IMR-90 (cell line): Measurements from ENCODE around the gene FLCN. TPM values are rescaled to one million over a fixed set of nuclear protein-coding genes. Genes with fewer than 3 reads are reported as not detected.

ENCODE experiments used
- ATAC-seq: fragments of 200-7000 bp; cut with Tn5 transposase; 2 replicates; pipeline ENCODE4 v1.9.1; 2020; ENCODE audit warnings: low read depth, mild to moderate bottlenecking, moderate library complexity
- BruUV-seq: library from RNA; stranded (reverse); fragments of 400-500 nt; replicated peaks from 2 replicates; lab custom pipeline; 2021; lab: Mats Ljungman, UMichigan
- CTCF ChIA-PET: fragments of 300-600 bp; formaldehyde crosslinking; extraction: SDS; loops from one replicate; lab custom pipeline; 2021; ENCODE audit warnings: antibody characterized with exemption; lab: Yijun Ruan, JAX
- POLR2A ChIA-PET: fragments of 300-600 bp; sonication (Branson Sonifier 250); formaldehyde crosslinking; loops from one replicate; lab custom pipeline; 2022; ENCODE audit warnings: antibody characterized with exemption; ENCODE audit not compliant: unreplicated experiment; lab: Charles Lee
- DNase-seq: peaks from one replicate; pipeline ENCODE4 v3.0.0; 2013
- H2AFZ ChIP-seq: replicated peaks from 2 replicates; pipeline ENCODE3; 2013; ENCODE audit warnings: low read length, mild to moderate bottlenecking; ENCODE audit not compliant: poor library complexity
- H2AK5ac ChIP-seq: 2 replicates; pipeline ENCODE4 v1.6.1; 2013; ENCODE audit warnings: low read depth, low read length, inconsistent platforms
- H2AK9ac ChIP-seq: replicated peaks from 2 replicates; pipeline ENCODE3; 2013; ENCODE audit warnings: mild to moderate bottlenecking, low read depth, low read length, moderate library complexity; ENCODE audit not compliant: poor library complexity
- H2BK120ac ChIP-seq: 2 replicates; pipeline ENCODE4 v1.6.1; 2013; ENCODE audit warnings: low read depth, low read length, inconsistent platforms
- H2BK15ac ChIP-seq: 3 replicates; pipeline ENCODE4 v1.6.1; 2013; ENCODE audit warnings: low read depth, low read length, inconsistent platforms
- H2BK20ac ChIP-seq: 2 replicates; pipeline ENCODE4 v1.6.1; 2013; ENCODE audit warnings: low read depth, mild to moderate bottlenecking, inconsistent platforms, low read length, moderate library complexity
- H2BK5ac ChIP-seq: 2 replicates; pipeline ENCODE4 v1.6.1; 2013; ENCODE audit warnings: mild to moderate bottlenecking, low read depth, low read length, inconsistent platforms; ENCODE audit not compliant: poor library complexity, severe bottlenecking
- H3K14ac ChIP-seq: replicated peaks from 2 replicates; pipeline ENCODE4 v1.6.1; 2013; ENCODE audit warnings: low read depth, low read length, inconsistent platforms
- H3K18ac ChIP-seq: 2 replicates; pipeline ENCODE4 v1.6.1; 2013; ENCODE audit warnings: low read depth, low read length, control low read depth
- H3K23ac ChIP-seq: 2 replicates; pipeline ENCODE4 v1.6.1; 2013; ENCODE audit warnings: low read depth, low read length, inconsistent platforms
- H3K27ac ChIP-seq: 2 replicates; pipeline ENCODE4 v1.5.1; 2013; ENCODE audit warnings: mild to moderate bottlenecking, control low read depth, low read length; ENCODE audit not compliant: insufficient read depth
- H3K27me3 ChIP-seq: 2 replicates; pipeline ENCODE4 v1.6.1; 2013; ENCODE audit warnings: low read length; ENCODE audit not compliant: control insufficient read depth, insufficient read depth
- H3K36me3 ChIP-seq: 2 replicates; pipeline ENCODE4 v1.6.1; 2013; ENCODE audit warnings: low read length, mixed read lengths; ENCODE audit not compliant: control insufficient read depth, insufficient read depth
- H3K4ac ChIP-seq: 2 replicates; pipeline ENCODE4 v1.6.1; 2013; ENCODE audit warnings: low read depth, low read length, inconsistent platforms
- H3K4me1 ChIP-seq: 2 replicates; pipeline ENCODE4 v1.6.1; 2013; ENCODE audit warnings: low read length, mixed read lengths; ENCODE audit not compliant: control insufficient read depth, insufficient read depth
- H3K4me2 ChIP-seq: 2 replicates; pipeline ENCODE4 v1.6.1; 2013; ENCODE audit warnings: low read depth, mild to moderate bottlenecking, control low read depth, low read length, moderate library complexity
- H3K4me3 ChIP-seq: 2 replicates; pipeline ENCODE4 v1.5.1; 2013; ENCODE audit warnings: low read depth, mild to moderate bottlenecking, control low read depth, low read length, moderate library complexity; ENCODE audit not compliant: insufficient read depth
- H3K56ac ChIP-seq: 2 replicates; pipeline ENCODE4 v1.6.1; 2013; ENCODE audit warnings: low read length, inconsistent platforms; ENCODE audit not compliant: insufficient read depth; ENCODE audit errors: extremely low read depth
- H3K79me1 ChIP-seq, 2 experiments: 2 replicates each; pipeline ENCODE4 v1.6.1; 2013; ENCODE audit warnings: low read length in 2 of 2, inconsistent platforms in 1 of 2, low read depth in 1 of 2
- H3K9ac ChIP-seq: 2 replicates; pipeline ENCODE4 v1.6.1; 2013; ENCODE audit warnings: low read depth, low read length, control low read depth
- H3K9me1 ChIP-seq: 2 replicates; pipeline ENCODE4 v1.6.1; 2013; ENCODE audit warnings: low read length, inconsistent platforms; ENCODE audit not compliant: insufficient read depth
- H3K9me3 ChIP-seq: 2 replicates; pipeline ENCODE4 v1.6.1; 2013; ENCODE audit warnings: low read length; ENCODE audit not compliant: control insufficient read depth, insufficient read depth
- H4K20me1 ChIP-seq: 2 replicates; pipeline ENCODE4 v1.6.1; 2013; ENCODE audit warnings: low read length, inconsistent platforms; ENCODE audit not compliant: insufficient read depth
- H4K5ac ChIP-seq: 2 replicates; pipeline ENCODE4 v1.6.1; 2013; ENCODE audit warnings: mild to moderate bottlenecking, low read depth, low read length, control low read depth
- H4K8ac ChIP-seq, 2 experiments: 2 replicates each; pipeline ENCODE4 v1.6.1; 2013; ENCODE audit warnings: low read depth in 2 of 2, low read length in 2 of 2, control low read depth in 1 of 2, inconsistent platforms in 1 of 2
- H4K91ac ChIP-seq: 2 replicates; pipeline ENCODE4 v1.6.1; 2013; ENCODE audit warnings: low read depth, low read length, inconsistent platforms; ENCODE audit not compliant: insufficient read depth
- BHLHE40 ChIP-seq: fragments of 150-350 bp; IDR thresholded peaks from 2 replicates; pipeline ENCODE4 v1.6.1; 2016; ENCODE audit warnings: mild to moderate bottlenecking, low read depth, low read length
- FOS ChIP-seq: fragments of 150-350 bp; IDR thresholded peaks from 2 replicates; pipeline ENCODE4 v1.6.1; 2016; ENCODE audit warnings: low read depth, low read length
- MAFK ChIP-seq: IDR thresholded peaks from 2 replicates; pipeline ENCODE4 v1.6.1; 2012; ENCODE audit warnings: low read depth, low read length, improper control_type of control experiment
- MAZ ChIP-seq: IDR thresholded peaks from 2 replicates; pipeline ENCODE4 v1.6.1; 2012; ENCODE audit warnings: low read depth, mild to moderate bottlenecking, low read length, improper control_type of control experiment, moderate library complexity, borderline replicate concordance
- MXI1 ChIP-seq: IDR thresholded peaks from 2 replicates; pipeline ENCODE4 v1.6.1; 2012; ENCODE audit warnings: low read depth, mild to moderate bottlenecking, low read length, moderate library complexity, borderline replicate concordance
- NFE2L2 ChIP-seq: fragments of 150-350 bp; IDR thresholded peaks from 2 replicates; pipeline ENCODE4 v1.6.1; 2016; ENCODE audit warnings: low read depth, mild to moderate bottlenecking, low read length
- POLR2A ChIP-seq: IDR thresholded peaks from 2 replicates; pipeline ENCODE4 v1.6.1; 2012; ENCODE audit warnings: mild to moderate bottlenecking, low read depth, low read length
- RAD21 ChIP-seq: IDR thresholded peaks from 2 replicates; pipeline ENCODE4 v1.6.1; 2012; ENCODE audit warnings: low read length, improper control_type of control experiment
- RCOR1 ChIP-seq: IDR thresholded peaks from 2 replicates; pipeline ENCODE4 v1.6.1; 2012; ENCODE audit warnings: mild to moderate bottlenecking, low read length, improper control_type of control experiment; ENCODE audit not compliant: insufficient replicate concordance
- RFX5 ChIP-seq: IDR thresholded peaks from 2 replicates; pipeline ENCODE4 v1.8.0; 2012; ENCODE audit warnings: low read depth, mild to moderate bottlenecking, low read length, moderate library complexity
- SMC3 ChIP-seq: fragments of 150-350 bp; IDR thresholded peaks from 2 replicates; pipeline ENCODE4 v1.6.1; 2016; ENCODE audit warnings: low read depth, mild to moderate bottlenecking, antibody characterized with exemption, low read length, moderate library complexity
- WGBS, 2 experiments: methylation state at CpG; one replicate each; pipeline versions ENCODE4 v1.1.5 to v1.1.7; 2013; ENCODE audit warnings: missing lambda C conversion rate in 2 of 2; ENCODE audit not compliant: insufficient read length in 1 of 2; ENCODE audit errors: extremely low coverage in 2 of 2; 5-methylcytosine and 5-hydroxymethylcytosine counted together
- dilution Hi-C: fragments of 300-500 bp; cut with HindIII; formaldehyde crosslinking; loops from one replicate; pipeline ENCODE4 v1.14.3; 2018; ENCODE audit warnings: low sequenced_read_pairs; ENCODE audit not compliant: unreplicated experiment
- in situ Hi-C: fragments of 300-500 bp; cut with MboI; formaldehyde crosslinking; loops from 3 replicates; pipeline ENCODE4 v1.14.3; 2019; ENCODE audit warnings: low sequenced_read_pairs, inconsistent platforms, mixed read lengths
- intact Hi-C: fragments of 100-400 bp; cut with micrococcal nuclease; formaldehyde crosslinking; loops from 2 replicates; pipeline ENCODE4 v1.10.0; 2022
- polyA plus RNA-seq, 3 experiments: library from polyadenylated mRNA; depleted of rRNA; stranded (reverse); fragments of >200 nt; gene quantifications; 2 replicates each; pipeline ENCODE4 v1.2.3, GENCODE V29; 2012; ENCODE audit warnings: low replicate concordance in 1 of 3
- total RNA-seq: library from RNA; depleted of rRNA; stranded (reverse); fragments of >200 nt; gene quantifications from 2 replicates; pipeline ENCODE4 v1.2.3, GENCODE V29; 2012
- TF ChIP-seq, protein P1 (sequence below): fragments of 150-350 bp; IDR thresholded peaks from 2 replicates; pipeline ENCODE4 v1.6.1; 2017; ENCODE audit warnings: mild to moderate bottlenecking, antibody characterized with exemption, low read length, low read depth
- TF ChIP-seq, protein P2 (sequence below): conservative IDR thresholded peaks from 2 replicates; pipeline ENCODE4 v1.5.1; 2012; ENCODE audit warnings: mild to moderate bottlenecking, low read depth, low read length, improper control_type of control experiment

The FLCN gene
- total and polyA plus RNA-seq, 2 of the 4 experiments (the other 2 are of a cell fraction), result 16.8 to 24.8 TPM

DNA sequence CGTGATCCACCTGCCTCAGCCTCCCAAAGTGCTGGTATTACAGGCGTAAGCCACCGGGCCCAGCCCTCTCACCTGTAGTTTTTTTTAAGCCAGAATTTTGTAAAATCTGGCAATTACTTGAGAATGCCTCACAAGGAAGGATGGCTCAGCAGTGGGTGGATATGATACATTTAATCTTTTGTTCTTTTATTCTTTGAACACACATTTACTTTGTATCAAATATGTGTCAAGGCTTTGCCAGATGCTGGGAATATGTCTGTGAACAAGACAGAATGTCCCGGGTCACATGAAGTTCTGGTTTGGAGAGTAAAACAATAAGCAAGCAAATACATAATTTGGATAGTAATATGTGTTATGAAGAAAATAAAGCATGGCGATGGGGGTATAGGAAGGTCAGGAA is 49.0 kb upstream of the FLCN start:
- ChIA-PET POLR2A (no interaction called here), CTCF (no interaction called here)
- BruUV-seq, result no TSS peak
- TF ChIP-seq MAFK (no peak), BHLHE40 (no peak), RFX5 (no peak), MAZ (no peak), POLR2A (no peak), RCOR1 (no peak), FOS (no peak), NFE2L2 (no peak), RAD21 (no peak), SMC3 (no peak), MXI1 (no peak)
- TF ChIP-seq, protein P1, sequence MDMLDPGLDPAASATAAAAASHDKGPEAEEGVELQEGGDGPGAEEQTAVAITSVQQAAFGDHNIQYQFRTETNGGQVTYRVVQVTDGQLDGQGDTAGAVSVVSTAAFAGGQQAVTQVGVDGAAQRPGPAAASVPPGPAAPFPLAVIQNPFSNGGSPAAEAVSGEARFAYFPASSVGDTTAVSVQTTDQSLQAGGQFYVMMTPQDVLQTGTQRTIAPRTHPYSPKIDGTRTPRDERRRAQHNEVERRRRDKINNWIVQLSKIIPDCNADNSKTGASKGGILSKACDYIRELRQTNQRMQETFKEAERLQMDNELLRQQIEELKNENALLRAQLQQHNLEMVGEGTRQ, result no peak
- TF ChIP-seq, protein P2, sequence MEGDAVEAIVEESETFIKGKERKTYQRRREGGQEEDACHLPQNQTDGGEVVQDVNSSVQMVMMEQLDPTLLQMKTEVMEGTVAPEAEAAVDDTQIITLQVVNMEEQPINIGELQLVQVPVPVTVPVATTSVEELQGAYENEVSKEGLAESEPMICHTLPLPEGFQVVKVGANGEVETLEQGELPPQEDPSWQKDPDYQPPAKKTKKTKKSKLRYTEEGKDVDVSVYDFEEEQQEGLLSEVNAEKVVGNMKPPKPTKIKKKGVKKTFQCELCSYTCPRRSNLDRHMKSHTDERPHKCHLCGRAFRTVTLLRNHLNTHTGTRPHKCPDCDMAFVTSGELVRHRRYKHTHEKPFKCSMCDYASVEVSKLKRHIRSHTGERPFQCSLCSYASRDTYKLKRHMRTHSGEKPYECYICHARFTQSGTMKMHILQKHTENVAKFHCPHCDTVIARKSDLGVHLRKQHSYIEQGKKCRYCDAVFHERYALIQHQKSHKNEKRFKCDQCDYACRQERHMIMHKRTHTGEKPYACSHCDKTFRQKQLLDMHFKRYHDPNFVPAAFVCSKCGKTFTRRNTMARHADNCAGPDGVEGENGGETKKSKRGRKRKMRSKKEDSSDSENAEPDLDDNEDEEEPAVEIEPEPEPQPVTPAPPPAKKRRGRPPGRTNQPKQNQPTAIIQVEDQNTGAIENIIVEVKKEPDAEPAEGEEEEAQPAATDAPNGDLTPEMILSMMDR, result no peak
- intact Hi-C loops (no loop called here), in situ Hi-C loops (no loop called here), dilution Hi-C loops (no loop called here)
- no peak overlapping the region for H3K4ac ChIP-seq
- no peak overlapping the region for H3K4me2 ChIP-seq
- no peak overlapping the region for H3K4me3 ChIP-seq
- H3K79me1 ChIP-seq, result peaks cover 0 to 4% of the 10 kb centered on the region in 2 experiments; a peak in 1 of 4 replicates
- peaks cover 3% of the 10 kb centered on the region for H3K9me1 ChIP-seq
- H3K23ac ChIP-seq, result no peak overlapping the region
- 64% methylated on average over 1 of the region's 5 CpGs; no CpG with 5 or more reads in 1 of the 2 experiments for WGBS, 2 experiments
- H2AK9ac ChIP-seq, result no peak overlapping the region
- no peak overlapping the region for H3K9ac ChIP-seq
- no peak overlapping the region for H4K5ac ChIP-seq
- H3K27ac ChIP-seq, result no peak overlapping the region
- no peak overlapping the region for H2BK5ac ChIP-seq
- DNase-seq (no peak), ATAC-seq (no peak)
- no peaks in the 10 kb centered on the region for H4K20me1 ChIP-seq
- no peak overlapping the region for H4K8ac ChIP-seq
- no peak overlapping the region for H4K91ac ChIP-seq
- no peaks in the 10 kb centered on the region for H3K36me3 ChIP-seq
- H2BK15ac ChIP-seq, result no peak overlapping the region
- H2AK5ac ChIP-seq, result no peak overlapping the region
- H3K27me3 ChIP-seq, result peaks cover 8% of the 10 kb centered on the region
- no peak overlapping the region for H3K56ac ChIP-seq
- peaks cover 2% of the 10 kb centered on the region; the same call in 1 of the 2 replicates for H3K4me1 ChIP-seq
- no peaks in the 10 kb centered on the region for H3K9me3 ChIP-seq
- H3K14ac ChIP-seq, result no peak overlapping the region
- H3K18ac ChIP-seq, result no peak overlapping the region
- H2BK120ac ChIP-seq, result no peak overlapping the region
- H2BK20ac ChIP-seq, result no peak overlapping the region
- H2AFZ ChIP-seq, result no peak overlapping the region
